Measurements from ENCODE around the gene ZNF136. TPM values are rescaled to one million over a fixed set of nuclear protein-coding genes. Genes with fewer than 3 reads are reported as not detected.

The ZNF136 gene
- 7.8 TPM for total RNA-seq

DNA sequence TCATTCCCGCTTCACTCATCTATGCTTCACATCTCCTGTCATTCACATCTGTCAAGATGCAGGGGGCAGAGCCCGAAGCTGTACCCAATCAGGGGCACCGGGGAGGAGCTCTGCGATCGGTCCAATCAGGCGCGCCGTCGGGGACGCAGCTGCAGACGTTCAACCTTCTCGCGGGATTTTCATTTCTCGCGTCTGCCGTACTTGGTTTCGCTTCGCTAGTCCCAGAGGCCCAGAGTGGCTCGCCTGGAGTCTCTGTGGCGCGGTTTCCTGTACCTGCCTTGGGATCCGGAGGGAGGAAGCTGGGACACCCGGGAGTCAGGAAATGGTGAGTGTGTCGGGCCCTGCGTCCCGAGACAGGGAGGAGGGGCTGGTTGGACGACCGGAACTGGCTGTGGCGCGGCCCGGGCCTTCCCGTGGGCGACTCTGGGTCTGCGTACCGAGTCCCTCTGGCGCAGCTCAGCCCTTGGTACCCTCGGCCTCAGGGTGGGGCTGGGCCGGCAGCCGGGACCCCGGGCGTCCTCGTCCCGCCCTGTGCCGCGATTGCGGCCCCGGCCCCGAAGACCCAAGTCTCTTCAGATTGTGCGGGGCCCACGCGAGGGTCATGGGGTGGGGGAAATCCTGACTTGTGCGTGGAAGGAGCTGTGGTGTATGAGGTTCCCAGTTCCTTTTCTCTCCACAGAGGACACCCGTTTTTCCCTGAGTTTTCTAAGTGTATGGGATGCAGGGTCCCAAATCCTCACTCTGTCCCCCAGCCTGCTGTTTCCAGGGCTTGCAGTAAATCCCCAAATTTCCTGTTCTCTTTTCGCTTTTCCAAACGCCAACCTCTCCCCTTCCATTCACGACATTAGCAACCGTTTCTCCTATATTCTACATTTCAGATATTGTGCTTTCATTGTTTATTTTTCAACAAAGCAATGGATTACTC lies at the start of gene ZNF136:
Gene ZNF136, plus strand, starts transcription at position 215 of the 925 bp plus-strand sequence. Its CDS starts 108 bp downstream, at position 323.
- DNase-seq (ENCODE audit: low read depth in 2 of 3, low spot score in 2 of 3) = peak; percentile 74 to 95 (median 93)

DNA sequence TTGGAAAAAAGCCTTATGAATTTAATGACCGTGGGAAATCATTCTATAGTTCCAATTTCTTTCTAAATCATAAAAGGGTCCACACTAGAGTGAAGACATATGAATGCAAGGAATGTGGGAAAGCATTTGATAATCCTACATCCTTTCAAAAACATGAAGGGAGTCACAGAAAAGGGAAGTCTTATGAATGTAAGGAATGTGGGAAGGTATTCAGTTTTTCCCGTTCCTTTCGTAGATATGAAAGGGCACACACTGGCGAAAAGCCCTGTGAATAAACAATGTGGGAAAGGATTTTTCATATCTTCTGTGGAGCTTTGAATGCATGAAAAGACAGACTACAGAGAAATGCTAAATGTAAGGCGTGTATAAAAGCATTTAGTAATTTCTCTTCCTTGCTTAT lies 49.8 kb upstream of the ZNF136 start:
- no peak for DNase-seq (ENCODE audit: low read depth in 2 of 3, low spot score in 2 of 3)

DNA sequence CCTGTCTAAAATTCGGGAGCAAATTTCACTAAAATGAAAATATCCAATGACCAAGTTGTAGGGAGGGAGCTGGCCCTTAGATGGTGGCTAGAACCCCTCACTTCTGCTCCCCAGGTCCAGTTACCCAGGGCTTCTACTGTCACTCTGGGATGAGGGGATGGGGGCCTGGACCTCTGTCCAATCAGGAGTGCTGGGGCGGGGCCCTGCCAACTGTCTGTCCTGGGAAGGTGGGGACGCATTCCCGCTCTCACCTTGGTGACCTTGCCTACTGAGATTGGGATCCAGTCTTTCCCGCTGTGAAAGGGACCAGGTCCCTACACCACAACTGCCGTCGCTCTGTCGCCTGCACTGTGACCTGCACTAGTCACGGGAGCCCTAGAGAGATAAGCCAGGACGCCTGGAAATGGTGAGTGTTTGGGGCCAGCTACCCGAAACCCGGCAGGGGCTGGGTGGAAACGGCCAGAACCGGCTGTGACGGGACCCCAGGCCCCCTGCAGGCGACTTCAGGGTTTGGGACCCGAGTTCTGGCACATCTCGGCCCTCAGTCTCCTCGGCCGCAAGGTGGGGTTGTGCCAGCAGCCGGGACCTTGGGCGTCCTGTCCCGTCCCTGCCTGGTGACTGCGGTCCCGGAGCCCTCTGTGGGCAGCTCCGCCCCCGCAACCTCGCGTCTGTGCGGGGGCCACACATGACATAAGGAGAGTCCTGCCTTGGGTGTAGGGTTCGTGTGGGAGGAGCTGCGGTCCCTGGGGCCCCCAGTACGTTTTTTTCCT lies 45.5 kb upstream of the ZNF136 start:
- no peak for DNase-seq (ENCODE audit: low read depth in 2 of 3, low spot score in 2 of 3)

DNA sequence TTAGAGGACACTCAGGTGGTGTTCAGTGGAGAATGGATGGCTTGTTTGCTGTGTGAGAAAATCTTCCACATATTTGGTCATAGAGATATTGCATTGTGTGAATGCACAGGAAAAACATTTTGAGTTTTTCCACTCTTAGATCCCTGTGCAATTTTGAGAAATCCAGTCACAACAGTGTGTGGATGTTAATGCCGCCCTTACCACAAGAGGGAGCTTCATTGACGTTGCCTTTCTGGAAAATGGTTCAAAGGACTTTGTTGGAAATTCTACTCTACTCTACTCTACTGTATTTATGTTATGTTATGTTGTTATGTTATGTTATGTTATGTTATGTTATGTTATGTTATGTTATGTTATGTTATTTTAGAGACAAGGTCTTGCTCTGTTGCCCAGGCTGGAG lies 36.2 kb upstream of the ZNF136 start:
- DNase-seq (ENCODE audit: low read depth in 2 of 3, low spot score in 2 of 3) = peak in 2 of 3 donors; percentile 19 to 35

DNA sequence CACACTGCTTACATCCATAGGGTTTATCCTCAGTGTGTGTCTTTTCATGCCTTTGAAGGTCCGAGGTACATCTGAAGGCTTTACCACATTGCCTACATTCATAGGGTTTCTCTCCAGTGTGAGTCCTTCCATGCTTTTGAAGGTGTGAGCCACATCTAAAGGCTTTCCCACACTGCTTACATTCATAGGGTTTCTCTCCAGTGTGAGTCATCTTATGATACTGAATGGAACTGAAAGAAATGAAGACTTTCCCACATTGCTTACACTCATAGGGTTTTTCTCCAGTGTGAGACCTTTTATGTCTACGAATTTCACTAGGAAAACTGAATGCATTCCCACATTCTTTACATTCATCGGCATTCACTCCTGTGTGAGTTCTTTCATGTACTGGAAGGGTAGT lies 29.8 kb upstream of the ZNF136 start:
- peak in 1 of 3 donors; percentile 38 for DNase-seq (ENCODE audit: low read depth in 2 of 3, low spot score in 2 of 3)

DNA sequence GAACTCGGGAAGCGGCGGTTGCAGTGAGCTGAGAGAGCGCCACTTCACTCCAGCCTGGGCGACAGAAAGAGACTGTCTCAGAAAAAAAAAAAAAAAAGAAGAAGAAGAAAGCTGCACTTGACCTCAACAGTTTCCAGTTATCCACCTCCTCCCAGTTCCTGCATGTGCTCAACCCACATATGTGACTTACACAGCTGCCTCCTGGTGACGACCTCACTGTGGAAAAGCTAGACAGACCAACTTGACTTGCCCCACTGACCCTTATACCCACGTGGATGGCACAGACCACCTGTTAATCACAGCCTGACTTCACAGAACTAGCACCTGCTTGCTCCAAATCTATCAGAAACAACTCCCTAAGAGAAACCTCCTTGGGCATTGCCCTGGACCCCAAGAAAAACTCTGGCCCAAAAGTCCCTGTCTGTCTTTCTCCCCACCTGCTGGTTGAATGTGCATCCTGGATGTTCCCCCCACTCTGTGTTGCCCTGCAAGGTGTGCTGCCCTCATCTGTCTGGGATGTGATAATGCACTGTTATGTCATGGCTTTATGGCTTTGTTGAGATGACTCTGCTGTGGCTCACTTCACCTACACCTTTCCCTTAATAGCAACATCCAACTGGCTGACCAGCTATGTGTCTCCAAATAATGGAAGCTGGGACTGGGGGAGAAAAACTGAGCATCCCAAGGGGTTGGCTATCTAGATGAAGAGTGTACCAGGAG lies 25.5 kb upstream of the ZNF136 start:
- DNase-seq (ENCODE audit: low read depth in 2 of 3, low spot score in 2 of 3) = peak in 2 of 3 donors; percentile 70 to 76

DNA sequence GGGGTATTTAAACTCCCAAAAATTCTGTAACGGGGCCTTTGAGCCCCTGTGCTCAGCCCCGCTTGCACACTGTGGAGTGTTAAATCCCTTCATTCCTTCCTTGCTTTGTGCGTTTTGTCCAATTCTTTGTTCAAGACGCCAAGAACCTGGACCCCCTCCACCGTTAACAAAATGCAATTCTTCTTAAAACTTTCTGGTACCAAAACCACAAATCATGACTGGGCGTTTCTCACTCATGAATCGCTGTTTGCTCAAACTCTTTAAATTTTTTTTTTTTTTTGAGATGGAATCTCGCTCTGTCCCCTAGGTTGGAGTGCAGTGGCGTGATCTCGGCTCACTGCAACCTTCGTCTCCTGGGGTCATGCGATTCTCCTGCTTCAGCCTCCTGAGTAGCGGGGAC lies 23.6 kb upstream of the ZNF136 start:
- peak in 1 of 3 donors; percentile 57 for DNase-seq (ENCODE audit: low read depth in 2 of 3, low spot score in 2 of 3)

DNA sequence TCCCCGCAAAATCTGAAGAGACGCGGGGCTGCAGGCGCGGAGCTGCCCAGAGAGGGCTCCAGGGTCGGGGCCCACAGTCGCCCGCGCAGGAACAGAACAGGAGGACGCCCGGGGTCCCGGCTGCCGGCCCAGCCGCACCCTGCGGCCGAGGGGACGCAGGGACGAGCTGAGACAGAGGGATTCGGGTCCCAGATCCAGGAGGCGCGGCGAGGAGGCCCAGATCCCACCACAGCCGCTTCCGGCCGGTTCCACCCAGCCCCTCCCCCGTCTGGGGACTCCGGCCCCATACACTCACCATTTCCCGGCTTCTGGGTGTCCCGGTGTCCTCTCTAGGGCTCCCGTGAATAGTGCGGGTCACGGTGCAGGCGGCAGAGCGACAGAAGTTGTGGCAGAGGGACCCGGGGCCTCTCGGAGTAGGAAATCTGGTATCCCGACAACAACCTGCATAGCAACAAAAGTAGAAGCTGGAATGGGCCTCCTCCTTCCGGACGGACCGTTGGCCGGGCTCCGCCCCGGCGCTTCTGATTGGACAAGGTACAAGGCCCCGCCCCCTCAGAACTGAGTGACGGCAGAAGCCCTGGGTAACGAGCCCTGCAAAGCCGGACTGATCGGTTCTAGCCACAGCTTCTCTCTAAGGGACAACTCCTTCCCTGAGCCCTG lies 22.9 kb upstream of the ZNF136 start, which contains the start of gene ZNF20:
Gene ZNF20, minus strand, starts transcription at position 466 of the 660 bp plus-strand sequence. Its CDS starts 168 bp downstream, at position 298.
- DNase-seq (ENCODE audit: low read depth in 2 of 3, low spot score in 2 of 3) = peak; percentile 53 to 93 (median 91)

DNA sequence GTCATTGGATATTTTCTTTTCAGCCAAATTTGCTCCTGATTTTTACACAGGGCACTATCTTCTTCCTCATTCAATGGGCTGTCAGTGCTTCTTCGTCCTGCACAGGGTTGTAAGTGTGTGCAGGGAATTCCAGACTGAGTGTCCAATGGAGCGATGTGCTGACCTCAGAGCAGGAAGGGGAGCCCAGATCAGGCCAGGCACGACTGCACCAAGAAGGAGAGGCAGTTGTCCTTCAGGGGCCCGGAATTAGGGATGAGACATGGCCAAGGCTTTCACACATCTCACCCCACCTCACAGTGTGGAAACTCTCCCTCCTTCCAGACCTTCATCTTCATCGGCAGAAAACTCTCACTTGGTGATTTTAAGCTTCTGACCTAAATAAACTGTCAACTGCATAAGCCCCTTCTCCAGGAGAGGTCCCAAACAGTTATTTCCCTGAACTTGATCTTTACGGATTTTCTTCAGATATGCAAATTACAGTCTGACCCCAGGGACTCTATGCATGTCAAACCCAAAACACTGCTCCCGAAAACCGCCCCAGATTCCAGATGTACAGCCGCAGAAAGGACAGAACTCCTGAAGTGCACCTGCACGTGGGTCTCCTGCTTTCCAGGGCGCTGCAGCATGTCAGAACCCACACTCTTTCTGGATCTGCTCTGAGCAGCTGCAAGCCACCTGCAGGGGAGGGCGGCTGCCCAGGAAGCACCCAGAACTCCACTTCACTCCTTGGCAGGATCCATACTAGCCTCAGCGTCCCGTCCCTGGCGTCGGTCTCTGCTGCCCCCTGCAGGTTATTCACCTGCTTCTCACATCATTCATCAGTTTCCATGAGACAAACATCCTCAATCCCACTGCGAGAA lies 22.1 kb upstream of the ZNF136 start:
- peak; percentile 77 to 92 (median 86) for DNase-seq (ENCODE audit: low read depth in 2 of 3, low spot score in 2 of 3)

DNA sequence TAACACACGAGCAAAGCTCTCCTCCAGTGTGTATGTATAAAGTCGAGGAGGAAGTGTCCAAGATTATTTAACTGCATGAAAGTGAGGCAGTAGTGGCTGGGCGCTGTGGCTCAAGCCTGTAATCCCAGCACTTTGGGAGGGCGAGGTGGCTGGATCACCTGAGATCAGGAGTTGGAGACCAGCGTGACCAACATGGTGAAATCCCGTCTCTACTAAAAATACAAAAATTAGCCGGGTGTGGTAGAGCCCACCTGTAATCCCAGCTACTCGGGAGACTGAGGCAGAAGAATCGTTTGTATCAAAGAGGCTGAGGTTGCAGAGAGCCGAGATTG lies 21.5 kb upstream of the ZNF136 start:
- no peak for DNase-seq (ENCODE audit: low read depth in 2 of 3, low spot score in 2 of 3)

DNA sequence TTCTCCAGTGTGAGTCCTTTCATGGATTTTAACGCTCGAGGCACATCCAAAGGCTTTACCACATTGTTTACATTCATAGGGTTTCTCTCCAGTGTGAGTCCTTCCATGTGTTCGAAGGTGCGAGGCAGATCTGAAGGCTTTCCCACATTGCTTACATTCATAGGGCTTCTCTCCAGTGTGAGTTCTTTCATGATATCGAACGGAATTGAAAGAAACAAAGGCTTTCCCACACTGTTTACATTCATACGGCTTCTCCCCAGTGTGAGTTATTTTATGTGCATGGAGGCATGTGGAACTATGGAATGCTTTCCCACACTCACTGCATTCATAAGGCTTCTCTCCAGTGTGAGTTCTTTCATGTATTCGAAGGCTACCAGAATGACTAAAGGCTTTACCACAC lies 17.5 kb upstream of the ZNF136 start:
- no peak for DNase-seq (ENCODE audit: low read depth in 2 of 3, low spot score in 2 of 3)

DNA sequence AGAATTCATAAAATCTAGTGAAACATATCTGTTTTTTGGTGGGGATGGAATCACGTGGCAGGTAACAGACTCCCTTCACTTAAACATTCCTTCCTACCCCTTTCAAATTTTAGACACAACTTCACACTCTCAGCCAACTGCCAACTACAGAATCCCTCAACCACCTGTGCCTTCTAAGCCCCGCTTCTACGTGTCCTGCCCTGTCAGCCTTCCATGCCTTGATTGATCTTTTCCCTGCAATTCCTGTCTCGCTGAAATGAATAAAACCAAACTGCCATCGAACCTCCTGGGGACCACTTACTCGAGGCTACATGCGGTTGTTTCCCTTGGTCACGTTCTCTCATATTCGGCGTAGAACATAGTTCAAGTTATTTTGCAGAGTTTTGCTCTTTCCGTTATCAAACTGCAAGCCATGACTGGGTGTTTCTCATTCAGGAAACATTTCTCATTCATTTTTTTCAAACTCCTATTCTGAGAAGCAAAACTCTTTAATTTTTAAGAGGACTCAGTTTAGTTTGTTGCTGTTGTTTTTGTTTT lies 7.5 kb upstream of the ZNF136 start:
- DNase-seq (ENCODE audit: low read depth in 2 of 3, low spot score in 2 of 3) = peak in 1 of 3 donors; percentile 36

DNA sequence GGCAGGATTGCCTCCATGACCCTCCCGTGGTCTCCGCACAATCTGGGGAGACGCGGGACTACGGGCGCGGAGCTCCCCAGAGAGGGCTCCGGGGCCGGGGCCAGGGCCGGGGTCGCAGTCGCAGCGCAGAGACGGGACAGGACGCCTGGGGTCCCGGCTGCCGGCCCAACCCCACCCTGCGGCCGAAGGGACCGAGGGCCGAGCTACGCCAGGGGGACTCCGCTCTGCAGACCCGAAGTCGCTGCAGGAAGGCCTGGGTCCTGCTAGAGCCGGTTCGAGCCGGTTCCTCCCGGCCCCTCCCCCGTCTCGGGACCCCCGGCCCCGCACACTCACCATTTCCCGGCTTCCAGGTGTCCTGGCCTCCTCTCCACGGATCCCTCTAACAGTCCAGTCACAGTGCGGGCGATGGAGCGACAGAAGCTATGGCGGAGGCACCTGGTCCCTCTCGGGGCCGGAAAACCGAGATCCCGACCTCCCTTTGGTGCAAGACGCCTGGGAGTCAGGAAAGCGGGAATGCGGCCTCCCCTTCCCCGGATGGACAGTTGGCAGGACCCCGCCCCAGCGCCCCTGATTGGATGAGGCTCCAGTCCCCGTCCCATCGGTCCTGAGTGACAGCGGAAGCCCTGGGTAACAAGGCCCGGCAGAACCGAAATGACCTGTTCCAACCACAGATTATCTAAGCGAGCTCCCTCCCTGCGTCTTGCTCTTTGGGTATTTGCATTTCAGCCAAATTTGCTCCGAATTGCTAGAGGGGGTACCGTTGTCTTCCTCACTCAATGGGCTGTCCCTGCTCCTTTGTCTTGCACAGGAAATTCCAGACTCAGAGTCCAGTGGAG lies 6.5 kb upstream of the ZNF136 start, which contains the start of gene ZNF625:
Gene ZNF625, minus strand, starts transcription at position 512 of the 836 bp plus-strand sequence. Its CDS starts 176 bp downstream, at position 336.
- peak in 1 of 3 donors; percentile 58 for DNase-seq (ENCODE audit: low read depth in 2 of 3, low spot score in 2 of 3)

DNA sequence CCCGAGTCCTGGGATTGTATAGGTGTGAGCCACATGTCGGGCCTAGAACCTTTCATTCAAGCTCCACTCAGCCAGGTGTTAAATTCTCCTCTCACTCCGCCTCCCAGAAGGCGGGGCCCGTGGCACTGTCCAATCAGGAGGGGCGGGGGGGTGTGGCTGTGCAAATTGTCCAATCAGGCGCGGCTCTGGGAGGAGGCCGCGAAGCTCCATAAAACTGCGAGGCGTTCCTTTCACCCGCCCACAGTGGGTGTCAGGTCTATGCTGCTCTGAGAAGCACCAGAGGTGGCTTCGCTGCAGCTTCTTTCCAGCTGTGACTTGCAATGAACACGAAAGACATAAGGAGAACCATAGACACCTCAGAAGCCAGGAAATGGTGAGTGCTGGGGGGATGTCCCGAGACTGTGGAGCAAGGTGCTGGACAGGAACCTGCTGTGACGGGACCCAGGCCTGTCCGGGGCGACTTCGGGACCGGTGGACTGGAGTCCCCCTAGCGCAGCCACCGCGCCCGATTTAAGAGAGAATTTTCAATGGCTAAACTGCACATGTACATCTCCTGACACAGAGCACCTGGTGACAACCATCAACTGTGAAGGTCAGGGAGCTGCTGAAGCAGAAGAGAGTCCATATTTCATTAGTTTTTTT lies 3.0 kb upstream of the ZNF136 start:
- peak in 1 of 3 donors; percentile 33 for DNase-seq (ENCODE audit: low read depth in 2 of 3, low spot score in 2 of 3)

DNA sequence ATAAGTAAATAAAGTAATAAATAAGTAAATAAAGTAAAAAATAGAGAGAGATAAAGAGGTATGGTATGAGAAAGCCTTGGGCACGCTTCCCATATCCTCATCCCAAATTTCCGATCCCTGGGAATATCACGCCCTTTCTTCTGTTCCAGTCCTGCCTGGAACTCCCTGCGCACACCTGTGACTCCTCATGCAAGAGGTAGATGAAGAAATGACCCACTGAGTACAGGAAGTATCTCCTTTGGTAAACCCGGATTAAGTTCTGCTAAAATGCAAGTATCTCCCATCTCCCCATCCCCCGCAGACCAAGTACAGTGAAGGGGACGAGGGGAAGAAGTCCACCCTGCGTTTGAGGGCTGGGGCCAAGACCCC lies 399 bp upstream of the ZNF136 start:
- DNase-seq (ENCODE audit: low read depth in 2 of 3, low spot score in 2 of 3) = no peak

DNA sequence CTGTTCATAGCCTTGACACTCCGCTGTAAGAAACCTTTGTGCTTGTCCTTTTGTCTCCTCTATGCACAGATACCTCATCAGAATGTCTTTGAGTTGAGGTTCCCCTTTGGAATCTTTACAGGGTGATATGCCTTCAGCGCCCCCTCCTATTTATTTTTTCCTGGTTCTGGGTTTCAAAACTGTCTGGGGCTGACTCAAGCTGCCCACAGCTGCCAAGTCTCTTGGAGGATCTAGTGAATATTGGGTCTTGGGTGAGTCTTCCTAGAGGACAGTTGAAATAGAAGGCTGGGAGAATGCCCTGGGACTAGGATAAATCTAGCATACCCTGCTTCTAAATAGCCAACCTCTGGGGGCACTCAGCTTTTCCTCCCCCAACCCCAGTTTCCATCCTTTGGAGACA lies 930 bp downstream of the ZNF136 start:
- no peak for DNase-seq (ENCODE audit: low read depth in 2 of 3, low spot score in 2 of 3)

DNA sequence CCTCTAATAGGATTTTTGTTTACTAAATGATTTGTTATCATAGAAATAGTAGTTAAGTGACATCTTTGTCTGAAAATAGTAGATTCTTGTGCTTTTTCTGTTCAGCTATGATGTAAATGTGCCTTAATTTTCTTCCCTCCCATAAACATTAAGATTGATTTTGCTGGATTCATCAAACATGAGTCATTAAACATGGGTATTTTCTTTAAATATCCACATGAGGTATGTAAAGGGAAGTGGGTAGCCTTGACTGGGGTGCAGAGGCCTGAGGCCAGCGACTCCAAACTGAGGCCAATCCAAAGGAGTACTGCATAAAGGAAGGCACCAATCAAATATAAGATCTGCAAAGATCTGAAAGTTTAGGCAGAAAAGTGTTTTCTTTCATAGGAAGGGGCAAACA lies 3.7 kb downstream of the ZNF136 start:
- DNase-seq (ENCODE audit: low read depth in 2 of 3, low spot score in 2 of 3) = no peak

DNA sequence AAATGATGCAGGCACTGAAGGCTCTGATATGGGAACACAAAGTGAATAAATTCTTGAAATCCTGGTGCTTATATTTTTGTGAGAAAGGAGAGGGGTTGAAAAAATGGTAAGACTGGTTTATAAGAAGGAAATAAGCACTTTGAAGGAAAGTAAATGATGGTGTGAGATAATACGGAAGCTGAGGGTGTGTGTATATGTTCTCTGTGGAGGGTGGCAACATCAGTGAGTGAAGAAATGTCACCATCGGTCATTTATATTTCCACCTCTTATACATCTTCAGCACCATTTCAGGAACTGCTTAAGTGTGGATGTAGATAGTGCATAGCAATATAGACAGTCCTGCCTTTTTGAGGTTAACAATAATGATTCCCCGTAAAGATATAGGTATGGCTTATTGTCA lies 17.5 kb downstream of the ZNF136 start:
- no peak for DNase-seq (ENCODE audit: low read depth in 2 of 3, low spot score in 2 of 3)

Data from hematopoietic multipotent progenitor cell (in vitro differentiated cells).